ENCODE results near the gene SET. TPM values are rescaled to one million over a fixed set of nuclear protein-coding genes. Genes with fewer than 3 reads are reported as not detected.

SET gene
- total and polyA plus RNA-seq, 2 donors (not counting 3 experiments of a cell fraction or from before 2014, with no cell fraction given), result 61.1 to 483 TPM

- Histone ChIP-seq H3K9me1 (replicated peaks; ENCODE audit: control insufficient read depth, extremely low read depth, insufficient read depth, low read length) (no peaks in the 10 kb centered on the region), H3K9ac (replicated peaks; ENCODE audit: extremely low read depth, insufficient read depth, low read length) (no peak overlapping the region), H3K27me3 (ENCODE audit: control insufficient read depth in 2 of 2, insufficient read depth in 2 of 2, low read length in 2 of 2) (no peaks in the 10 kb centered on the region), H3K9me3 (replicated peaks; ENCODE audit: control insufficient read depth, insufficient read depth, low read length) (no peaks in the 10 kb centered on the region), H4K20me1 (replicated peaks; ENCODE audit: control insufficient read depth, extremely low read depth, insufficient read depth, low read length) (no peaks in the 10 kb centered on the region), H3K4me3 (replicated peaks in 1 of 3; ENCODE audit: insufficient read depth in 1 of 3, low read depth in 1 of 3, low read length in 3 of 3) (no peak overlapping the region), H2AFZ (ENCODE audit: low read depth, low read length) (no peak overlapping the region), H3K4me1 (ENCODE audit: control insufficient read depth, extremely low read depth, insufficient read depth, low read length) (no peaks in the 10 kb centered on the region), H3K36me3 (ENCODE audit: control insufficient read depth in 2 of 2, extremely low read depth in 1 of 2, insufficient read depth in 2 of 2, low read length in 2 of 2) (peaks cover 2 to 24% of the 10 kb centered on the region in 2 experiments), H3K27ac (ENCODE audit: insufficient read depth, low read depth, low read length) (no peak overlapping the region), H3K4me2 (ENCODE audit: insufficient read depth, low read length) (no peak overlapping the region), H3K79me2 (ENCODE audit: control insufficient read depth, insufficient read depth, low read length) (no peaks in the 10 kb centered on the region)
- BruUV-seq (replicated peaks), result no TSS peak
- CTCF ChIA-PET, result no interaction called here
- POLR2A ChIA-PET, result no interaction called here
- FAIRE-seq (no peak), DNase-seq (ENCODE audit: low read depth, low spot score) (no peak)
- dilution Hi-C loops (cut with MboI; ENCODE audit: extremely low pct_ligation_motif_present, low sequenced_read_pairs) (no loop called here), intact Hi-C loops (cut with micrococcal nuclease) (no loop called here)
- no peak for TF ChIP-seq POLR2A (IDR thresholded peaks at IDR 0.05; ENCODE audit: low read depth, low read length)
- no peak for TF ChIP-seq GATA2 (IDR thresholded peaks at IDR 0.05; ENCODE audit: insufficient read depth, insufficient read length, low read depth, low read length)
- TF ChIP-seq MYC (IDR thresholded peaks at IDR 0.05; ENCODE audit: low read depth, low read length), result no peak
- no peak for TF ChIP-seq EZH2 (IDR thresholded peaks at IDR 0.05; ENCODE audit: borderline replicate concordance, low read depth, low read length, severe bottlenecking)
- TF ChIP-seq FOS (IDR thresholded peaks at IDR 0.05; ENCODE audit: borderline replicate concordance, insufficient read depth, low read length), result no peak
- TF ChIP-seq, protein P1, sequence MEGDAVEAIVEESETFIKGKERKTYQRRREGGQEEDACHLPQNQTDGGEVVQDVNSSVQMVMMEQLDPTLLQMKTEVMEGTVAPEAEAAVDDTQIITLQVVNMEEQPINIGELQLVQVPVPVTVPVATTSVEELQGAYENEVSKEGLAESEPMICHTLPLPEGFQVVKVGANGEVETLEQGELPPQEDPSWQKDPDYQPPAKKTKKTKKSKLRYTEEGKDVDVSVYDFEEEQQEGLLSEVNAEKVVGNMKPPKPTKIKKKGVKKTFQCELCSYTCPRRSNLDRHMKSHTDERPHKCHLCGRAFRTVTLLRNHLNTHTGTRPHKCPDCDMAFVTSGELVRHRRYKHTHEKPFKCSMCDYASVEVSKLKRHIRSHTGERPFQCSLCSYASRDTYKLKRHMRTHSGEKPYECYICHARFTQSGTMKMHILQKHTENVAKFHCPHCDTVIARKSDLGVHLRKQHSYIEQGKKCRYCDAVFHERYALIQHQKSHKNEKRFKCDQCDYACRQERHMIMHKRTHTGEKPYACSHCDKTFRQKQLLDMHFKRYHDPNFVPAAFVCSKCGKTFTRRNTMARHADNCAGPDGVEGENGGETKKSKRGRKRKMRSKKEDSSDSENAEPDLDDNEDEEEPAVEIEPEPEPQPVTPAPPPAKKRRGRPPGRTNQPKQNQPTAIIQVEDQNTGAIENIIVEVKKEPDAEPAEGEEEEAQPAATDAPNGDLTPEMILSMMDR (IDR thresholded peaks at IDR 0.05; ENCODE audit: extremely low read depth in 1 of 2, insufficient read depth in 1 of 2, low read depth in 1 of 2, low read length in 2 of 2), result no peak
- TF ChIP-seq JUN (IDR thresholded peaks at IDR 0.05; ENCODE audit: borderline replicate concordance, insufficient read depth, insufficient read length, low read depth), result no peak
- TF ChIP-seq POLR2AphosphoS5 (IDR thresholded peaks at IDR 0.05; ENCODE audit: insufficient read depth, low read depth, low read length), result no peak
- TF ChIP-seq MAX (IDR thresholded peaks at IDR 0.05; ENCODE audit: insufficient read depth, insufficient read length), result no peak
Observed at GRCh38 chr9:128718047-128718446, 29.0 kb downstream of the SET start.
